ENCODE data around the gene CABLES2.
A peak's percentile ranks its signal among the peaks of the same experiment; 100 is the strongest.

The CABLES2 gene

GRCh38 chr20:62365814-62366369 is 41.2 kb downstream of the CABLES2 start:
- Mint-ChIP-seq H3K9me3 (no peaks in the 10 kb centered on the region), H3K4me1 (peaks cover 59% of the 10 kb centered on the region), H3K27me3 (ENCODE audit: low read depth, poor library complexity) (no peaks in the 10 kb centered on the region), H3K27ac (no peak overlapping the region), H3K36me3 (ENCODE audit: low read depth) (no peaks in the 10 kb centered on the region), H3K4me3 (peak overlapping the region; percentile 74)
- DNase-seq = peak; percentile 55
- TF ChIP-seq CTCF (IDR thresholded peaks at IDR 0.05) = no peak

- Mint-ChIP-seq H3K27me3 (ENCODE audit: low read depth, poor library complexity) (no peaks in the 10 kb centered on the region), H3K36me3 (ENCODE audit: low read depth) (no peaks in the 10 kb centered on the region), H3K4me3 (peak overlapping the region; percentile 74), H3K9me3 (no peaks in the 10 kb centered on the region), H3K27ac (no peak overlapping the region), H3K4me1 (peaks cover 56% of the 10 kb centered on the region)
- TF ChIP-seq CTCF (IDR thresholded peaks at IDR 0.05) = no peak
- no peak for DNase-seq
These were observed 42.0 kb downstream of the CABLES2 start for GRCh38 chr20:62364911-62365736.

- H3K4me3 Mint-ChIP-seq = no peak overlapping the region
- TF ChIP-seq CTCF (IDR thresholded peaks at IDR 0.05) = no peak
- H3K4me1 Mint-ChIP-seq = peaks cover 48% of the 10 kb centered on the region
- no peaks in the 10 kb centered on the region for H3K27me3 Mint-ChIP-seq (ENCODE audit: low read depth, poor library complexity)
- no peaks in the 10 kb centered on the region for H3K36me3 Mint-ChIP-seq (ENCODE audit: low read depth)
- no peak for DNase-seq
- no peak overlapping the region for H3K27ac Mint-ChIP-seq
- H3K9me3 Mint-ChIP-seq = no peaks in the 10 kb centered on the region
These were observed 42.9 kb downstream of the CABLES2 start for GRCh38 chr20:62363920-62364851.

- no peak for TF ChIP-seq CTCF (IDR thresholded peaks at IDR 0.05)
- no peaks in the 10 kb centered on the region for H3K27me3 Mint-ChIP-seq (ENCODE audit: low read depth, poor library complexity)
- peaks cover 48% of the 10 kb centered on the region for H3K4me1 Mint-ChIP-seq
- no peaks in the 10 kb centered on the region for H3K9me3 Mint-ChIP-seq
- no peak for DNase-seq
- no peaks in the 10 kb centered on the region for H3K36me3 Mint-ChIP-seq (ENCODE audit: low read depth)
- no peak overlapping the region for H3K27ac Mint-ChIP-seq
- H3K4me3 Mint-ChIP-seq = no peak overlapping the region
These were observed 43.8 kb downstream of the CABLES2 start for GRCh38 chr20:62362991-62363919.

- no peaks in the 10 kb centered on the region for H3K36me3 Mint-ChIP-seq (ENCODE audit: low read depth)
- peaks cover 52% of the 10 kb centered on the region for H3K4me1 Mint-ChIP-seq
- no peaks in the 10 kb centered on the region for H3K27me3 Mint-ChIP-seq (ENCODE audit: low read depth, poor library complexity)
- DNase-seq = no peak
- H3K27ac Mint-ChIP-seq = no peak overlapping the region
- no peaks in the 10 kb centered on the region for H3K9me3 Mint-ChIP-seq
- no peak for TF ChIP-seq CTCF (IDR thresholded peaks at IDR 0.05)
- H3K4me3 Mint-ChIP-seq = no peak overlapping the region
These were observed 44.5 kb downstream of the CABLES2 start for GRCh38 chr20:62362590-62362940.

Measured in nephron progenitor cell (in vitro differentiated cells).